ENCODE measurements around the gene TBC1D22B.

Gene TBC1D22B, protein sequence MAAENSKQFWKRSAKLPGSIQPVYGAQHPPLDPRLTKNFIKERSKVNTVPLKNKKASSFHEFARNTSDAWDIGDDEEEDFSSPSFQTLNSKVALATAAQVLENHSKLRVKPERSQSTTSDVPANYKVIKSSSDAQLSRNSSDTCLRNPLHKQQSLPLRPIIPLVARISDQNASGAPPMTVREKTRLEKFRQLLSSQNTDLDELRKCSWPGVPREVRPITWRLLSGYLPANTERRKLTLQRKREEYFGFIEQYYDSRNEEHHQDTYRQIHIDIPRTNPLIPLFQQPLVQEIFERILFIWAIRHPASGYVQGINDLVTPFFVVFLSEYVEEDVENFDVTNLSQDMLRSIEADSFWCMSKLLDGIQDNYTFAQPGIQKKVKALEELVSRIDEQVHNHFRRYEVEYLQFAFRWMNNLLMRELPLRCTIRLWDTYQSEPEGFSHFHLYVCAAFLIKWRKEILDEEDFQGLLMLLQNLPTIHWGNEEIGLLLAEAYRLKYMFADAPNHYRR

DNA sequence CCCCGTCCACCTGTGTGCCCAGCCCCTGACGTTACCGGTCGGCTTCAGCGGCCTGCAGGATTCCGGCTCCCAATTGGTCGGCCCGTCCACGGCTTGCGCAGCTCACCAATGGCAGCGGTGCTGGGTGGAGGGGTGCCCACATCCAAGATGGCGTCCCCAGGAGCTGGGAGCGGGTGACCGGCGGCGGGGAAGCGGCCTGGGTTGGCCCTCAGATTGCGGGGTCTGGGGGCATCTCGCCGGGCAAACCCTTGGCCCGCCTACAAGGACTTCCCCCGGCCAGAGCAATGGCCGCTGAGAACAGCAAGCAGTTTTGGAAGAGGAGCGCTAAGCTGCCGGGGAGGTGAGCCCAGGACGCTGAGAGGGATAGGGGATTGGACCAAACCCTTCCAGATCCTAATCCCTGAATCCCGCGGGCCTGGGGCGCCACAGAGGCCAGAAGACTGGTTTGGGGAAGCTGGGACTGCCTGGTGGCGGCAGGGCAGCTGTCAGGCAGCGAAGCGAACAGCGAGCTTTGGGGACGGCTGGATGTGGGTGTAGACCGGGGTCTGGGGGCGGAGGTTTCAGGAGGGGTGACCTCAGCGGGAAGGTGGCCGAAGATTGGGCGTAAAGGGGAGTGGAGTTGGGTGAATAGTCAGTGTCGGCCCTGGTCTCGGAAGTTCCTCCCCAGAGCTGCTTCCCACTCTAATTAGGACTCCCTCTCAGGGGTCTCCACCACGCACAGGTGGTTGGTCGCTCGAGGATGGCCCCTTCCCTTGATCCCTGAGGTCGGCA, at the start of gene TBC1D22B, which contains the start of gene TMEM217:
TBC1D22B (plus strand) TSS at position 139 of the 771 bp plus-strand sequence; CDS start at position 285, 146 bp downstream.
TMEM217 (minus strand) TSS at position 511 of the 771 bp plus-strand sequence. CDS start 39,114 bp downstream, outside the sequence.
- DNase-seq (ENCODE audit: low spot score): peak; percentile 100

DNA sequence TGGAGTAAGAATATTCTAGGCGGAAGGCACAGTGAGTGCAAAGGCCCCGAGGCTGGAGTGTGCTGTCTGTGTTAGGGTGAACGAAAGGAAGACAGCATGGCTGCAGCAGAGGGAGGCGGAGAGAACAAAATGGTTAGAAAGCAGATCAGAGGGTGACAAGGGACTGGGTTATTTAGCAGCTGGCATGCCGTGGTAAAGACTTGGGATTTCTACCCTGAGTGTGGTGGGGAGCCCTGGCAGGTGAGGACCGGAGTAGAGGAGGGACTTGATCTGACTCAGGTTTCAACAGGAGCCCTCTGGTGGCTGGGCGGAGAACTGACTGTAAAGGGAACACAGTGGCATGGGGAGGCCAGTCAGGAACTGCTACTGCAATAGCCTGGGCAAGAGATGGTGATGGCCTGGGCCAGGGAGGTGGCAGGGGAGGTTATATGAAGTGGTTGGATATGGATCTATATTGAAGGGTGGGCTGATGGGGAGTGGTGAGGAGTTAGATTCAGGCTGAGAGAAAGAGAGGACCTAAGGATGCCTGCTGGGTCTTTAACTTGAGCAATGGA, 49.6 kb upstream of the TBC1D22B start:
- DNase-seq (ENCODE audit: low spot score): peak; percentile 86

DNA sequence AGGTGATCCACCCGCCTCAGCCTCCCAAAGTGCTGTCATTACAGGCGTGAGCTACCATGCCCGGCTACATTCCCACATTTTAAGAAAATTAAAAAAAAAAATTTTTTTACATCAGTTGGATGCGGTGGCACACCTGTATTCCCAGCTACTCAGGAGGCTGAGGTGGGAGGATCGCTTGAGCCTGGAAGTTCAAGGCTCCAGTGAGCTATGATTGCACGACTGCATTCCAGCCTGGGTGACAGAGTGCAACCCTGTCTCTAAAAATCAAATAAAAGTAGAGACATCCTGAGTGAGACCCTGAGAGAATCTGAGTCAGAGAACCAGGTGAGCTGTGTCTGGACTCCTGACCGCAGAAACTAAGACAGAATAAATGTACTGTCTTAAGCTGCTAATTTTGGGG, 48.8 kb upstream of the TBC1D22B start:
- no peak for DNase-seq (ENCODE audit: low spot score)

DNA sequence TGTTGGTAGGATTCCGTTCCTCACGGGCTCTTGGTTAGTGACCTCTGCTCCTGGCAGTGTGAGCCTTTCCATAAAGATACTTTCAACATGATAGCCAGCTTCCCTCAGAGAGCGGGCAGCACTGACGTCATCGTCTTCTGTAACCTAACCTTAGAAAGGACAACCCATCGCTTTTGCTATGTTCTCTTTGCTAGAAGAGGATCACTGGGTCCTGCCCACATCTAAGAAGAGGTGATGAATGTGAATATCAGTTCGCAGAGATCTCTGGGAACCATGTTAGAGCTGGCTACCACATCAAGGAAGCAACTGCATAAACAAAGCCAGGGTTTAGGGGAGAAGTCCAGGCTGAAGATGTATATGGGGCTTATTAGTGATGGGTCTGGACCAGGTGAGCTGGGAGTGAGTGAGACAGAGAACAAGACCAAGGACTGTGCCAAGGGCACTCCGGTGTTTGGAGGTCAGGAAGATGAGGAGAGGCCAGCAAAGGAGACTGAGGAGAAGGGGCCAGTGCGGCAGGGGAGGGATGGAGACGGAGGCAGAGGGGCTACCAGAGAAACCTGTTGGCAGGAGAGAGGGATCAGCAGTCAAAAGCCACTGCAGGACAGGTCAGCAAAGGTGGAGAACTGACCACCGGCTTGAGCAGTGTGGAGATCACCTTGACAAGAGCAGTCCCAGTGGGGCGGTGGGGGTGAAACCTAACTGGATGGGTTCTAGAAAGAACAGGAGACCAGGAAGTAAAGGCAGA, 47.9 kb upstream of the TBC1D22B start:
- no peak for DNase-seq (ENCODE audit: low spot score)

DNA sequence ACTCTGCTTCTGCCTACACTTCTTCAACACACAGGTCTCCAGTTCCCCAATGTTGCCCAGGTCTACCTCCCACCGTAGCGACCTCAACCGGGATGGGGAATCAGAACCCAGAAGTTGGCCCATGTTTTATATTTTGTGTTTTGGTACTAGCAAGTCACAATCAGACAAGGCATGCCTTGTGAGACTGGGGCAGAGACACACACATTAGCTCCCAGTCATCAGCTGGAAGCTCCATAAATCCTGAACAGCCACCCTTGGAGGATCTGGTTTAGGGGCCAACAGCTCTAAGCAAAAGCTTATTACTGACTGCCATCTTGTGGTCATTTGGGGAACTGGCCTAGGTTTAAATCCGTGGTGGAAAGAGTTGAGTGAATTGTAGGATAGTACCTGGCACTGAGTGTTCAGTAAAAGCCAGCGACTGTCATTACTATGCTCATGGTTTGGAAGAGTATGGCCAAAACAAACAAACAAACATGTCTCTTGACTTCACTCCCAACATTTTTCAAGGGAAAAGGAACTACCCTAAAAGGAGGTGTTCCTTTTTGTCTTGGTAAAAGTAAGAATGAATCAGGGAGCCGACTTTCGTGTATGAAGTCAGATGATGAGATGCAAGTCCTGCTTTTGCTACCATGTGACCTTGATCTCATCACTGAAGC, 47.1 kb upstream of the TBC1D22B start:
- DNase-seq (ENCODE audit: low spot score): peak; percentile 65

DNA sequence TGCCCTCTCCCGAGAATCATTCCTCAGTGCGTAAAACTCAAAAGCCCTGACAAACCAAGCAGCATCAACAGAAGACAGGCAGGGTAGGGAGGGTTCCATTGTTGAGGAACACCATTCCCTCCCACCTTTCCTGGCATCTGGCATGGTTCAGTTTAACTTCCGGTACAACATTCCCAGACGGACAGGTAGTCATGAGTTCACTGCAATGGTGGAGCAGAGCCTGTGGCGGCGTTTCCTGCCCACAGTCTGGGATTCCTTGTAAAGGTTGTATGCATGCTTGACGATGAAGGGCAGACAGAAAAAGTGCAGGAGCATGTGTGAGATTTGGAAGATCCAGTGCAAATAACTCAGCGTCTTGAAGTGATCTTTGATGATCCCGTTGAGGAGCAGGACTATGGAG, 45.3 kb upstream of the TBC1D22B start:
- DNase-seq (ENCODE audit: low spot score): no peak

DNA sequence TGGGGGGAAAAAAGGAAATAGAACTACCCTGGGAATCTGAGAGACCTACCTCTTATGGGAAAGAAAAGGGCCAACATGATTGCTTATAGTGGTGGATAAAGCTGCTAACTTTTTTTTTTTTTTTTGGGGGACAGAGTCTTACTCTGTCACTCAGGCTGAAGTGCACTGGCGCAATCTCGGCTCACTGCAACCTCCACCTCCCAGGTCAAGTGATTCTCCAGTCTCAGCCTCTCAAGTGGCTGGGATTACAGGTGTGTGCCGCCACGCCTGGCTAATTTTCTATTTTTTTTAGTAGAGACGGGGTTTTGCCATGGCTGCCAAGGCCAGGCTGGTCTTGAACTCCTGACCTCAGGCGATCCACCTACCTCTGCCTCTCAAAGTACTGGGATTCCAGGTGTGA, 39.5 kb upstream of the TBC1D22B start:
- DNase-seq (ENCODE audit: low spot score): no peak

DNA sequence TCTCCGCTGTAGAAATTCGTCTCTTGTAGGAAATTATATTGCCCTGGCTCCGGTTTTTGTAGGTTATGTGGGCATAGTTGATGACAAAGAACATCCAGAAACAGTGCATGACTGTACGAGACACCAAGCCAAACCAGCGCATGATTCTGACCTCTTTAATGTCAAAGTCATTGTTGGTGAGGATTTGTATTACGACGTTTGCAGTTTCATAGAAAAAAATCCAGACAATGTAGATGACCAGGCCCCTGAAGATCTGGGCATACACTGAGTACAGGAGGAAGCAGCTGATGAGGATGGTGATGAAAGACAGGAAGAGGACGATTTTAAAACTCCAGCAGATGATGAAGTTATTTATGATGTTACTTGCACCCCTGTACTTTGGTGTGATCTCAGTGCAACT, 39.1 kb upstream of the TBC1D22B start:
- no peak for DNase-seq (ENCODE audit: low spot score)

DNA sequence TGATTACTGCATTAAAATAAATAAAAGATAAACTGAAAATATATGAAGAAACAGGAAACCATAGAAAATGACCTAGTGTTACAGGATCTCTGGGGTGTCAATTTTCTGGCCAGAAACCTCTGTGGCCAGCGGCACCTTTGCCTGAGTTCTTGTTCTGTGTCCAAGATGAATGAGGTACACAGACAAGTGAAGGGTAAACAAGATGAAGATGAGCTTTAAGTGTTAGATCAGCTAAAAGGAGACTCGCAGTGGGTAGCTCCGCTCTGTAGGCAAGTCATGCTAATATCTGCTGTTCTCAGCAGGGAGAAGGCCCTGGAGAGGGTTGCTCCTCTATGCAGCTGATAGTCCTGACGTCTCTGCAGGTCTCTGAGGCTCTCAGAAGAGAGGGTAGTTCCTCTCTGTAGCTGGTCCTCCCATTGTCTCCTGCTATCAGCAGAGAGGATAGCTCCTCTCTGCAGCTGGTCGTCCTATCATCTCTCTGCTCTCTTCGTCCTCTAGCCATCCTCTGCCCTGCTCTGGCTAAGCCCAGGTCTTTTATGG, 35.9 kb upstream of the TBC1D22B start:
- no peak for DNase-seq (ENCODE audit: low spot score)

DNA sequence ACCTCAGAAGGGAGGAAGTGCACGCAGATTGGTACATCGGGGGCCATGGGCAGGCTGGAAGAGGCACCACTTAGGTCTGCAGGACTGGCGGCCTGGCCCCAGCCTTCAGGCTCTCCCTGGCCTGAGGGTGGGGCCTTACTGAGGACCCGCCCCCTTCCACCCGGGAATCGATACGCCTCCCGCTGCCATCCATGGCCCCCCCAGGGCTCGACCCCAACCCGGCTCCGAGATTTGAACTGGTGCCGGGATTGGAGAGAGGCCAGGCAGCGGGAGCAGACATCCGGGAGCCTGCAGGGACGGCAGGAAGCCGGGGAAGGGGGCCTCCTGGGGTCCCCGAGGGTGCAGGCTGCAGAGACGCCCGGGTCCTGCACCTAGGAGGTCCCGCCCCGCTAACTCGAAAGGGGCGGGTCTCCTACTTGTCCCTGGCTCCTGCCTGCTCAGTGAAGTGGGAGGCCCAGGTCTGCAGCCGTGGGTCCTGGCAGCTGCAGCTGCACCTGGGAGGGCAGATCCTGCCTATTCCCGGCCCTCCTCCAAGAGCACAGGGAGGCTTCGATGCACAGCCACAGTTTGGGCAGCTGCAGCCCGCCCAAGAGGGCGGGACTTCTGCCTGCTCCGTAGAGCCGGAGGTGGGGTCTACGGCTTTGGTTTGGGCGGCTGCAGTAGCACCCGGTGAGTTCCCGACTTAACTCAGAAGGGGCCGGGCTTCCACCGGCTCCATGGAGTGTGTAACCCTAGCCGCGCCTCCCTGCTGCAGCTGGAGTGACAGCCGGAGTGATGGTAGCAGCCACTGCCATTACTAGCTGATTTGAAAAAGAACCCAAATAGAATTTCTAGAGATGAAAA, 35.2 kb upstream of the TBC1D22B start:
- peak; percentile 81 for DNase-seq (ENCODE audit: low spot score)

DNA sequence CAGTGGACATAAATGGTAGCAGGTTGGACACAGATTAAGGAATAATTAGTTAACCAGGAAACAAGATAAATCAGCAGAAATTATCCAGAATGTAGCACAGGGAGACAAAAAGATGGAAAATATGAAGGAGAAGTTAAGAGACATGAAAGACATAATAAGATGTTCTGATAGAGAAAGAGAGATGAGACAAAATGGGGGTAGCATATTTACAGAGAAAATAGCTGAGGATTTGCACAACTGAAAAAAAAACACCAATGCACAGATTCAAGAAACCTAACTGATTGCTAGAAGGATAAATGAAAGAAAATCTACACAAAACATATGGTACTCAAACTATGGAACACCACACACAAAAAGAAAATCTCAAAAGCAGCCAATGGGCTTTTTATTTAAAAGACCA, 34.6 kb upstream of the TBC1D22B start:
- no peak for DNase-seq (ENCODE audit: low spot score)

DNA sequence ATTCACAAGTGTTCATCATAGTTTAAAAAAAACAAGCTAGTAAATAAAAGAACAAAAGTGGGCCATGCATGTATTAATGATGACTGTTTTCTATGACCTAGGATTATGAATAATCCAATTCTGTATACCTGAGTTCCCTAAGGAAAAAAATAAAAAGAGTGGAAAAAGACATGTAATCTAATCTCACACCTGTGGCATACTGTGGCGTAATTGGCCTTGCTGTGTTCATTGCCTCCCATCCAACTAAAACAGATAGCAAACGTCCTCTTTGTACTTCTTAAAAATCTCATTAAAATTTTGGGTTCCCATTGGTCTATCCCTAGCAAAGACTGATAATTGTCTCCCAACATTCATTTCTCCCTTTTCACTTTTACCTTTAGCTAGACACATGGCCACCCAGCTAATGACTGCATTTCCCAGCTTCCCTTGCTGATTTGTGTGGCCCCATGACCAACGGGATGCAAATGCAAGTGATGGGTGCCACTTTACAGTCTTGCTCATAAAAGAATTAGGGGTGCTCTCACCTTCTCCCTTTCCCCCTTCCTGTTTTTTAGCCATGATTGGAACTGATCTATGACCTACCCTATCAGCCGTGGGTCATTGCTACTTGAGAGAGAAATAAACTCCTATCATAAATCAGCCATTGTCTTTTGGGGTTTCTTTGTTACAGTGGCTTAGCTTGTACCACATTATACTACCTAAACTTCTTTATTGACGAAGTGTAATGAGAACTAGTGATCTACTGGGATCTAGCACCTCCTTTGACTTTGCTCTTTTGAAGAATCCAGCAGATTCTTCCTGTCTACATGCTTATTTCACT, 32.0 kb upstream of the TBC1D22B start:
- DNase-seq (ENCODE audit: low spot score): no peak

DNA sequence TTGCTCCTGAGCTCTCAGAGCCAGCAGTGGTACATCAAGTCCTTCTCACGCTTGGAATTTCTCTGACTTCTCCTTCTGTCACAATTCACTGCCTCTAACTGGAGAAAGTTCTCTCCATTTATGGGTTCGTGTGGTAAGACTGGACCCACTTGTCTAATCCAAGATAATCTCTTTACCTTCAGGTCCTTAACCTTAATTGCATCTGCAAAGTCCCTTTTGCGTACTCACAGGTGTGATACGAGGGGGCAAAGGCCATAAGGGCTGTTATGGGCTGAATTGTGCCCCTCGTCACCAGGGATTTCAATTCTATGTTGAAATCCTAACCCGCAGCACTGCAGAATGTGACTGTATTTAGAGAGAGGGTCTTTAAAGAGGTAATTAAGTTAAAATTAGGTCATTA, 27.5 kb upstream of the TBC1D22B start:
- DNase-seq (ENCODE audit: low spot score): no peak

DNA sequence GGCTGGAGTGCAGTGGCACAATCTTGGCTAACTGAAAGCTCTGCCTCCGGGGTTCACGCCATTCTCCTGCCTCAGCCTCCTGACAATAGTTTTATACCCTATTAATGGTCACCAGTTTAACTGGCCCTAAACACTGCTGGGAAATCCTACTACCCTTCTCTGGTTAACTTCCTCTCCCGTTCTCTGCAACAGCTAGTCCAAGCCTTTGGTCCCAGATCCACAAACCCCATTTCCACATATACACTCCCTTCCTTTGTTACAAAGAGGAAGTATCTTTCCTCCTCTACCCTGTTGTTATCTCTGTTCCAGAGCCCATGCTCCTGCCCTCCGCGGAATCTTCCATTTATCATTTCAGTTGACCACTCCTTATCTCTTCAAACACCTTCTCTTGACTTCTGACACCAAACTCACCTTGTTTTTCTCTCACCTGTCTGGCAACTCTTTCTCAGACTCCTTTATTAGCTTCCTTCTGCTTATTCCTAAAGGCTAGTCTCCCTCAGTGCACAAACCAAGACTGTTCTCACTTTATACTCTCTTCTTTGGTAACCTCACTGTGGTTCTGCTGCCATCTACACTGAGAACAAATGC, 25.0 kb upstream of the TBC1D22B start:
- no peak for DNase-seq (ENCODE audit: low spot score)

DNA sequence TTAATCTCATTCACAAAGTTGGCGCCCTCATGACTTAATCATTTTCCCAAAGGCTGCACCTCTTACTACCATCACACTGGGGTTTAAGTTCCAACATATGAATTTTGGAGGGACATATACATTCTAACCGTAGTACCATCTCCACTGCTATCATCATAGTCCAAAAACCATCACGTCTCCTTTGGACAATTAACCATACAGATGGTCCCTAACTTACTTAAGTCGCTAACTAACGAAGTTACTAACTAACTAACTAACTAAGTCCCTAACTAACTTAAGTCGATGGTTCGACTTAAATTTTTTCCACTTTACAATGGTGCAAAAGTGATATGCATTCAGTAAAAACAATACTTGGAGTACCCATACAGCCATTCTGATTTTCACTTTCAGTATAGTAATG, 24.0 kb upstream of the TBC1D22B start:
- no peak for DNase-seq (ENCODE audit: low spot score)

DNA sequence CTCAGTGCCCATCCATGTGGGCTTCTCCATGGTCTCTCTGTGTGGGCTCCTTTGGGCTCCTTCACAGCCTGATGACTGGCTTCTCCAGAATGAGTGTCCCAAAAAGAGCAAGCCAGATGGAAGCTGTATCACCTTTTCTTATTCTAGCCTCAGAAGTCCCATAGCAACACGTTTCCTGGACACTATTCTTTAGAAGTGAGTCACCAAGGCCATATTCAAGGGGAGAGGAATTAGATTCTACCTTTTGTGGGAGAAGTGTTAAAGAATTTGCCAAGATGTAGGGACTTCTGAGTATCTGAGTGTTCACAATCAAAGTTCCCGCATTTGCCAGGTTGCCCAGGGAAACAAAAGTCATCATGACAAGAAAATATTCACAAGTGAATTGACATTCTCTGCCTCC, 20.7 kb upstream of the TBC1D22B start:
- no peak for DNase-seq (ENCODE audit: low spot score)

DNA sequence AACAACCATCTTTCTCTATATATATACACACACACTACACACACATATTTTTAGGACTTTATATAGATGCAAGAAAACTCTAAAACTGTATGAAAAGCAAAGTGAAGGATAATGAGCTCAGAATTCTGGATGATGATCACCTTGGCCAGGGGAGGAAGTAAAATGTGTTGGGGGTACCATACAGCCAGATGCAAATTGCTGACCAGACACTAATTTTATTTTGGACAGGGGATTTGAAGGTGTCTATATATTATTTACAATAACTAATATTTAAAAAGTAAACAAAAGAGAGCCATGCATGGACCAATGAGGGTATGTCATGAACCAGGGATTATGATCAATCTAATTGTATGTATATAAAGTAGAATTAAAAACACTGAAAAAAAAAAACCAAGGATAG, 19.8 kb upstream of the TBC1D22B start:
- no peak for DNase-seq (ENCODE audit: low spot score)

DNA sequence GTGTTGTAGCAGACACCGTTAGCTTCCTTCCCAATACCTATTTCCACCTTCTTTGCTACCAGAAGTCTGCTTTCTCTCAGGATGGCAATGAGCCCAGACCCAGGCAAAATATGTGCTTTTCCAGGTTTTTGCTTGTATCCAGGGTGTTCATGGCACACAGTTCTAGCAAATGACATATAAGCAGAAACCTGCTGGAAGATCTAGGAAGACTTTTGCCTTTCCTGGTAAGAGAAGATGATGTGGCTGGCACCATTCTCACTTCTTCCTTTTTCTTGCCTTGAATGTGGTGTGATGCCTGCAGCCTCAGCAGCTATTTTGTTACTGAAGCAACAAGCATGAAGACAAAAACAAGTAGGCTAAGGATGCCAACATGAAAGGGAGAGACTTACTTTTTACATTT, 19.2 kb upstream of the TBC1D22B start:
- no peak for DNase-seq (ENCODE audit: low spot score)

DNA sequence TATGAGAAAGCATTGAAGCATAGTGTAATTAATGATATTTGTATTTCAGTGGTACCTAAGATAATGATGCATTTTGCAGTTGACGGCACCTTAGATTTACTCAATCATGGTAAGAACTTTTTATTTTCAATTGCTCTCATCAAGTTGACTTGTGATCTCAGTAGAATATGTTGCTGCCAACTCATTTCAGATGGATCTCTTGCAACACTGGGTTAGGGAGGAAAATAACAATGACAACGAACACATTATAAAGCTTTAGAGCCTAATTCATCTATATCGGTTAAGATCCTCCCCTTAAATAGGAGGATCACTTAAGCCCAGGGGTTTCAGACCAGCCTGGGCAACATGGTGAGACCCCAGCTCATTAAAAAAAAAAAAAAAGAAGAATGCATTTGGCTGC, 18.0 kb upstream of the TBC1D22B start:
- no peak for DNase-seq (ENCODE audit: low spot score)

Measured in germinal center (tissue), 1 donor.